ENCODE data around the gene TSTD1. TPM values are rescaled to one million over a fixed set of nuclear protein-coding genes. Genes with fewer than 3 reads are reported as not detected.

Gene TSTD1
- total and polyA plus RNA-seq, 10 of the 15 experiments (the other 5 are each of a cell fraction or from before 2014, with no cell fraction given), result 33.3 to 145 (median 89.4) TPM

GRCh38 chr1:160999376-160999775, 39.4 kb downstream of the TSTD1 start:
- no peaks in the 10 kb centered on the region for H3K27me3 ChIP-seq (replicated peaks in 1 of 2; ENCODE audit: control insufficient read depth in 2 of 2, insufficient read depth in 2 of 2, low read length in 1 of 2)
- no peak overlapping the region for H3K4me3 ChIP-seq
- in situ Hi-C loops (cut with MboI) (no loop called here), intact Hi-C loops (cut with micrococcal nuclease; ENCODE audit: unreplicated experiment) (no loop called here)
- ChIA-PET CTCF (interaction anchor here (2.7 to 3.8 kb wide), 3 partner anchors 8 to 47 kb away, joined by 13 to 37 read pairs (median 22); partner anchors contain the start of gene USF1), SMC1A (ENCODE audit: uncharacterized antibody, unreplicated experiment) (interaction anchor here (3.7 to 4.7 kb wide), 4 partner anchors 12 to 137 kb away, joined by 26 to 70 read pairs (median 38); partner anchors contain the start of genes KLHDC9 and USF1), RAD21 (ENCODE audit: unreplicated experiment) (interaction anchor here (1.1 to 2.4 kb wide), 3 partner anchors 19 to 98 kb away, joined by 3 to 42 read pairs (median 3); partner anchors contain the start of gene KLHDC9), POLR2A (interaction anchor here (1.3 kb wide), 1 partner anchor 122 kb away, joined by 3 read pairs; no protein-coding TSS in a partner anchor)
- 89% methylated on average over 5 of the region's 5 CpGs for WGBS (ENCODE audit: insufficient coverage, insufficient replicate concordance, low lambda C conversion rate, missing lambda C conversion rate)
- TF ChIP-seq MEF2B (IDR thresholded peaks at IDR 0.05; ENCODE audit: partially characterized antibody, poor library complexity, severe bottlenecking), result peak; percentile 34
- TF ChIP-seq PAX8 (IDR thresholded peaks at IDR 0.05), result no peak
- 0 out of 6 replicates have a peak, but pooled peaks of 1 of the 3 experiments have one; percentile 8 for TF ChIP-seq CTCF (IDR thresholded peaks at IDR 0.05 in 2 of 3, conservative IDR thresholded peaks at IDR 0.05 in 1 of 3; ENCODE audit: control insufficient read depth in 2 of 3, extremely low read depth in 1 of 3, insufficient read depth in 1 of 3, low read depth in 3 of 3, low read length in 3 of 3)
- no TSS peak for BruUV-seq (replicated peaks)
- peaks cover 5 to 17% of the 10 kb centered on the region in 2 experiments; a peak in 3 of 4 replicates for H3K36me3 ChIP-seq (ENCODE audit: control insufficient read depth in 2 of 2, insufficient read depth in 2 of 2, low read length in 1 of 2)
- no peak overlapping the region for H3K4me2 ChIP-seq (ENCODE audit: control insufficient read depth, insufficient read depth)
- no peak overlapping the region for H2AFZ ChIP-seq (ENCODE audit: control insufficient read depth, low read depth, low read length)
- H3K27ac ChIP-seq (ENCODE audit: control insufficient read depth, insufficient read depth), result no peak overlapping the region
- peaks cover 3% of the 10 kb centered on the region; the same call in 1 of the 2 replicates for H3K4me1 ChIP-seq (ENCODE audit: control insufficient read depth, insufficient read depth, low read length)
- no peaks in the 10 kb centered on the region; the same call in 1 of the 2 replicates for H3K79me2 ChIP-seq (ENCODE audit: control insufficient read depth, insufficient read depth, low read length)
- FAIRE-seq, result no peak
- H4K20me1 ChIP-seq (ENCODE audit: control insufficient read depth, insufficient read depth), result no peaks in the 10 kb centered on the region
- no peaks in the 10 kb centered on the region for H3K9me3 ChIP-seq (replicated peaks; ENCODE audit: control insufficient read depth, insufficient read depth, low read length)
- peak; percentile 60 for ATAC-seq
- no peak for DNase-seq (ENCODE audit: low read depth, low spot score)
- no peak overlapping the region for H3K9ac ChIP-seq (ENCODE audit: control insufficient read depth, insufficient read depth, low read length)
